ENCODE data around the gene TCIRG1. TPM values are rescaled to one million over a fixed set of nuclear protein-coding genes. Genes with fewer than 3 reads are reported as not detected.
"Not testable (repeated sequence)": the region's sequence is repeated elsewhere in the genome, so short reads cannot be mapped to it uniquely, and the experiment has no call there.

The TCIRG1 gene
- total RNA-seq: 213 TPM

- no peaks in the 10 kb centered on the region for H3K27me3 ChIP-seq (ENCODE audit: insufficient read depth, low read length)
- peaks cover 57% of the 10 kb centered on the region for H3K4me1 ChIP-seq (ENCODE audit: insufficient read depth, low read length)
- peak within 1 kb of the TSS; percentile 72 for H3K4me3 ChIP-seq (ENCODE audit: low read length)
- H3K9me3 ChIP-seq (ENCODE audit: low read depth, low read length): no peaks in the 10 kb centered on the region
Measured at GRCh38 chr11:68038718-68039525, at the start of gene TCIRG1. Gene TCIRG1, plus strand, starts transcription at chr11:68039025. Its CDS starts 2,247 bp downstream, at chr11:68041272.

- not testable (repeated sequence) for H3K9me3 ChIP-seq (ENCODE audit: low read depth, low read length); H3K27me3 ChIP-seq (ENCODE audit: insufficient read depth, low read length); H3K4me3 ChIP-seq (ENCODE audit: low read length); H3K4me1 ChIP-seq (ENCODE audit: insufficient read depth, low read length)
Measured at GRCh38 chr11:67990546-67991346, 48.1 kb upstream of the TCIRG1 start.

- H3K27me3 ChIP-seq (ENCODE audit: insufficient read depth, low read length); H3K4me3 ChIP-seq (ENCODE audit: low read length); H3K9me3 ChIP-seq (ENCODE audit: low read depth, low read length): not testable (repeated sequence)
- H3K4me1 ChIP-seq (ENCODE audit: insufficient read depth, low read length): peaks cover 12% of the 10 kb centered on the region
Measured at GRCh38 chr11:67991347-67992121, 47.3 kb upstream of the TCIRG1 start.

- H3K4me3 ChIP-seq (ENCODE audit: low read length); H3K9me3 ChIP-seq (ENCODE audit: low read depth, low read length); H3K27me3 ChIP-seq (ENCODE audit: insufficient read depth, low read length): not testable (repeated sequence)
- H3K4me1 ChIP-seq (ENCODE audit: insufficient read depth, low read length): peaks cover 33% of the 10 kb centered on the region
Measured at GRCh38 chr11:67993821-67994220, 45.0 kb upstream of the TCIRG1 start.

GRCh38 chr11:67994387-67994786 lies 44.4 kb upstream of the TCIRG1 start:
- H3K9me3 ChIP-seq (ENCODE audit: low read depth, low read length); H3K27me3 ChIP-seq (ENCODE audit: insufficient read depth, low read length); H3K4me3 ChIP-seq (ENCODE audit: low read length): not testable (repeated sequence)
- H3K4me1 ChIP-seq (ENCODE audit: insufficient read depth, low read length): peaks cover 39% of the 10 kb centered on the region

- not testable (repeated sequence) for H3K4me3 ChIP-seq (ENCODE audit: low read length); H3K9me3 ChIP-seq (ENCODE audit: low read depth, low read length); H3K27me3 ChIP-seq (ENCODE audit: insufficient read depth, low read length)
- H3K4me1 ChIP-seq (ENCODE audit: insufficient read depth, low read length): peaks cover 43% of the 10 kb centered on the region
Measured at GRCh38 chr11:67995129-67995528, 43.7 kb upstream of the TCIRG1 start.

GRCh38 chr11:67995579-67995978 lies 43.2 kb upstream of the TCIRG1 start:
- not testable (repeated sequence) for H3K9me3 ChIP-seq (ENCODE audit: low read depth, low read length); H3K27me3 ChIP-seq (ENCODE audit: insufficient read depth, low read length); H3K4me3 ChIP-seq (ENCODE audit: low read length)
- peaks cover 47% of the 10 kb centered on the region for H3K4me1 ChIP-seq (ENCODE audit: insufficient read depth, low read length)

- Histone ChIP-seq H3K4me1 (ENCODE audit: insufficient read depth, low read length) (peaks cover 49% of the 10 kb centered on the region), H3K4me3 (ENCODE audit: low read length) (no peak overlapping the region), H3K27me3 (ENCODE audit: insufficient read depth, low read length) (no peaks in the 10 kb centered on the region), H3K9me3 (ENCODE audit: low read depth, low read length) (no peaks in the 10 kb centered on the region)
Measured at GRCh38 chr11:67996051-67996450, 42.8 kb upstream of the TCIRG1 start.

- Histone ChIP-seq H3K4me1 (ENCODE audit: insufficient read depth, low read length) (peaks cover 57% of the 10 kb centered on the region), H3K9me3 (ENCODE audit: low read depth, low read length) (no peaks in the 10 kb centered on the region), H3K27me3 (ENCODE audit: insufficient read depth, low read length) (no peaks in the 10 kb centered on the region), H3K4me3 (ENCODE audit: low read length) (no peak overlapping the region)
Measured at GRCh38 chr11:67996622-67997474, 42.0 kb upstream of the TCIRG1 start.

- no peak overlapping the region for H3K4me3 ChIP-seq (ENCODE audit: low read length)
- peaks cover 63% of the 10 kb centered on the region for H3K4me1 ChIP-seq (ENCODE audit: insufficient read depth, low read length)
- no peaks in the 10 kb centered on the region for H3K27me3 ChIP-seq (ENCODE audit: insufficient read depth, low read length)
- H3K9me3 ChIP-seq (ENCODE audit: low read depth, low read length): no peaks in the 10 kb centered on the region
Measured at GRCh38 chr11:67997475-67997921, 41.3 kb upstream of the TCIRG1 start.

- peaks cover 68% of the 10 kb centered on the region for H3K4me1 ChIP-seq (ENCODE audit: insufficient read depth, low read length)
- no peaks in the 10 kb centered on the region for H3K27me3 ChIP-seq (ENCODE audit: insufficient read depth, low read length)
- no peak overlapping the region for H3K4me3 ChIP-seq (ENCODE audit: low read length)
- H3K9me3 ChIP-seq (ENCODE audit: low read depth, low read length): no peaks in the 10 kb centered on the region
Measured at GRCh38 chr11:67998150-67999045, 40.4 kb upstream of the TCIRG1 start.

- Histone ChIP-seq H3K9me3 (ENCODE audit: low read depth, low read length) (no peaks in the 10 kb centered on the region), H3K4me3 (ENCODE audit: low read length) (no peak overlapping the region), H3K4me1 (ENCODE audit: insufficient read depth, low read length) (peaks cover 67% of the 10 kb centered on the region), H3K27me3 (ENCODE audit: insufficient read depth, low read length) (no peaks in the 10 kb centered on the region)
Measured at GRCh38 chr11:67999201-67999629, 39.6 kb upstream of the TCIRG1 start.

GRCh38 chr11:67999704-68000103 lies 39.1 kb upstream of the TCIRG1 start:
- Histone ChIP-seq H3K9me3 (ENCODE audit: low read depth, low read length) (no peaks in the 10 kb centered on the region), H3K4me1 (ENCODE audit: insufficient read depth, low read length) (peaks cover 68% of the 10 kb centered on the region), H3K4me3 (ENCODE audit: low read length) (no peak overlapping the region), H3K27me3 (ENCODE audit: insufficient read depth, low read length) (no peaks in the 10 kb centered on the region)
